GM18909 (cell line): ENCODE results near the gene SLC25A26.
A peak's percentile ranks its signal among the peaks of the same experiment; 100 is the strongest.

Experiments
- ATAC-seq: cut with Tn5 transposase; IDR thresholded peaks from one replicate; pipeline ENCODE4 v1.9.1; 2021; ENCODE audit warnings: mild to moderate bottlenecking; ENCODE audit not compliant: unreplicated experiment, poor library complexity

The SLC25A26 gene

GRCh38 chr3:66403323-66403990 is 182.7 kb downstream of the SLC25A26 start:
- no peak for ATAC-seq

GRCh38 chr3:66404197-66404596 is 183.4 kb downstream of the SLC25A26 start:
- no peak for ATAC-seq

GRCh38 chr3:66404903-66405700 is 184.3 kb downstream of the SLC25A26 start:
- ATAC-seq: no peak

GRCh38 chr3:66405701-66406091 is 184.9 kb downstream of the SLC25A26 start:
- ATAC-seq: no peak

- ATAC-seq: no peak
These were observed 185.4 kb downstream of the SLC25A26 start for GRCh38 chr3:66406163-66406562.

- no peak for ATAC-seq
These were observed 186.2 kb downstream of the SLC25A26 start for GRCh38 chr3:66406831-66407610.

- peak; percentile 88 for ATAC-seq
These were observed 186.9 kb downstream of the SLC25A26 start for GRCh38 chr3:66407611-66408218.

GRCh38 chr3:66409771-66410754 is 189.3 kb downstream of the SLC25A26 start:
- ATAC-seq: no peak

- no peak for ATAC-seq
These were observed 190.2 kb downstream of the SLC25A26 start for GRCh38 chr3:66410976-66411375.

- ATAC-seq: no peak
These were observed 190.7 kb downstream of the SLC25A26 start for GRCh38 chr3:66411474-66411873.

- no peak for ATAC-seq
These were observed 191.4 kb downstream of the SLC25A26 start for GRCh38 chr3:66411961-66412887.

- no peak for ATAC-seq
These were observed 192.4 kb downstream of the SLC25A26 start for GRCh38 chr3:66413151-66413751.

GRCh38 chr3:66414846-66415245 is 194.0 kb downstream of the SLC25A26 start:
- no peak for ATAC-seq

GRCh38 chr3:66415867-66416428 is 195.1 kb downstream of the SLC25A26 start:
- ATAC-seq: no peak

GRCh38 chr3:66416556-66417304 is 195.9 kb downstream of the SLC25A26 start:
- ATAC-seq: no peak

- ATAC-seq: no peak
These were observed 197.7 kb downstream of the SLC25A26 start for GRCh38 chr3:66418475-66418931.

- ATAC-seq: no peak
These were observed 198.2 kb downstream of the SLC25A26 start for GRCh38 chr3:66419036-66419435.
